OCI-LY1 (cell line): Measurements from ENCODE around the gene MACROD2.

Source experiments
- H2AFZ ChIP-seq: fragments of 200-600 bp; sonication (generic), shearing (Covaris generic); 2 replicates; pipeline ENCODE4 v1.6.0; 2014; ENCODE audit warnings: antibody characterized with exemption, mild to moderate bottlenecking, low read length
- H3F3A ChIP-seq: fragments of 200-600 bp; sonication (generic), shearing (Covaris generic); 2 replicates; pipeline ENCODE4 v1.6.0; 2014; ENCODE audit warnings: mild to moderate bottlenecking, antibody characterized with exemption, low read length, moderate library complexity; ENCODE audit not compliant: insufficient read depth
- H3K27ac ChIP-seq: fragments of 200-600 bp; sonication (generic); 2 replicates; pipeline ENCODE4 v1.5.1; 2014; ENCODE audit warnings: low read length, mixed run types, mild to moderate bottlenecking, low read depth; ENCODE audit not compliant: poor library complexity, severe bottlenecking
- H3K27me3 ChIP-seq: fragments of 200-600 bp; sonication (generic); 2 replicates; pipeline ENCODE4 v1.6.0; 2014; ENCODE audit warnings: antibody characterized with exemption, mild to moderate bottlenecking, low read length, moderate library complexity; ENCODE audit not compliant: insufficient read depth
- H3K36me3 ChIP-seq: fragments of 200-600 bp; sonication (generic); 2 replicates; pipeline ENCODE4 v1.6.1; 2014; ENCODE audit warnings: mild to moderate bottlenecking, antibody characterized with exemption, low read length, moderate library complexity, mixed read lengths; ENCODE audit not compliant: insufficient read depth
- H3K4me1 ChIP-seq: fragments of 200-600 bp; sonication (generic); 2 replicates; pipeline ENCODE4 v1.5.1; 2014; ENCODE audit warnings: mild to moderate bottlenecking, low read length, moderate library complexity; ENCODE audit not compliant: insufficient read depth, severe bottlenecking
- H3K4me2 ChIP-seq: fragments of 200-600 bp; sonication (generic), shearing (Covaris generic); 2 replicates; pipeline ENCODE4 v1.6.1; 2014; ENCODE audit warnings: low read length
- H3K4me3 ChIP-seq: fragments of 200-600 bp; sonication (generic); 2 replicates; pipeline ENCODE4 v1.5.1; 2014; ENCODE audit warnings: low read length, low read depth, mild to moderate bottlenecking, mixed read lengths; ENCODE audit not compliant: poor library complexity, severe bottlenecking
- H3K79me2 ChIP-seq: fragments of 200-600 bp; shearing (Covaris generic); 2 replicates; pipeline ENCODE4 v1.6.1; 2016; ENCODE audit warnings: mixed run types, low read length, mixed read lengths; ENCODE audit not compliant: insufficient read depth
- H3K9ac ChIP-seq: fragments of 200-600 bp; sonication (generic), shearing (Covaris generic); 2 replicates; pipeline ENCODE4 v1.6.1; 2014; ENCODE audit warnings: mild to moderate bottlenecking, low read length, mixed read lengths
- H3K9me2 ChIP-seq: fragments of 200-600 bp; sonication (generic), shearing (Covaris generic); 2 replicates; pipeline ENCODE4 v1.6.1; 2014; ENCODE audit warnings: low read depth, mild to moderate bottlenecking, low read length, mixed read lengths
- H3K9me3 ChIP-seq: fragments of 200-600 bp; shearing (Covaris generic); 2 replicates; pipeline ENCODE4 v1.6.1; 2014; ENCODE audit warnings: low read length, mixed read lengths
- H4K20me1 ChIP-seq: fragments of 200-600 bp; sonication (generic), shearing (Covaris generic); 2 replicates; pipeline ENCODE4 v1.6.0; 2016; ENCODE audit warnings: mild to moderate bottlenecking, low read length; ENCODE audit not compliant: insufficient read depth
- CTCF ChIP-seq: fragments of 200-600 bp; sonication (generic), shearing (Covaris generic); IDR thresholded peaks from 2 replicates; pipeline ENCODE4 v1.5.1; 2017; ENCODE audit warnings: mild to moderate bottlenecking, antibody characterized with exemption, low read length, moderate library complexity, mixed read lengths
- EZH2 ChIP-seq: fragments of 200-600 bp; sonication (generic), shearing (Covaris generic); IDR thresholded peaks from 2 replicates; pipeline ENCODE4 v1.8.0; 2017; ENCODE audit warnings: borderline replicate concordance, mixed run types, mild to moderate bottlenecking, antibody characterized with exemption, low read length, moderate library complexity, mixed read lengths

Gene MACROD2

GRCh38 chr20:14295238-14295637 is 299.9 kb downstream of the MACROD2 start:
- TF ChIP-seq CTCF (no peak), EZH2 (no peak)
- Histone ChIP-seq H3K27me3 (no peaks in the 10 kb centered on the region), H3K9me2 (no peaks in the 10 kb centered on the region), H3K4me3 (no peak overlapping the region), H2AFZ (no peak overlapping the region), H3F3A (no peaks in the 10 kb centered on the region), H3K4me1 (no peaks in the 10 kb centered on the region), H3K9ac (no peak overlapping the region), H3K36me3 (no peaks in the 10 kb centered on the region), H3K4me2 (no peak overlapping the region), H3K79me2 (no peaks in the 10 kb centered on the region), H3K9me3 (no peaks in the 10 kb centered on the region), H4K20me1 (no peaks in the 10 kb centered on the region), H3K27ac (no peak overlapping the region)

GRCh38 chr20:14295770-14296309 is 300.5 kb downstream of the MACROD2 start:
- Histone ChIP-seq H3K9me3 (no peaks in the 10 kb centered on the region), H3K9ac (no peak overlapping the region), H3F3A (no peaks in the 10 kb centered on the region), H3K27me3 (no peaks in the 10 kb centered on the region), H3K36me3 (no peaks in the 10 kb centered on the region), H3K4me2 (no peak overlapping the region), H3K9me2 (no peaks in the 10 kb centered on the region), H3K4me3 (no peak overlapping the region), H3K79me2 (no peaks in the 10 kb centered on the region), H3K27ac (no peak overlapping the region), H3K4me1 (no peaks in the 10 kb centered on the region), H4K20me1 (no peaks in the 10 kb centered on the region), H2AFZ (no peak overlapping the region)
- TF ChIP-seq CTCF (no peak), EZH2 (no peak)

GRCh38 chr20:14299831-14300230 is 304.5 kb downstream of the MACROD2 start:
- H3K4me3 ChIP-seq, result no peak overlapping the region
- no peaks in the 10 kb centered on the region for H3K79me2 ChIP-seq
- H3K27me3 ChIP-seq, result no peaks in the 10 kb centered on the region
- no peaks in the 10 kb centered on the region for H4K20me1 ChIP-seq
- H2AFZ ChIP-seq, result no peak overlapping the region
- H3K9me3 ChIP-seq, result no peaks in the 10 kb centered on the region
- no peaks in the 10 kb centered on the region for H3K4me1 ChIP-seq
- H3K9ac ChIP-seq, result no peak overlapping the region
- H3K27ac ChIP-seq, result no peak overlapping the region
- TF ChIP-seq EZH2, result no peak
- no peak for TF ChIP-seq CTCF
- H3K4me2 ChIP-seq, result no peak overlapping the region
- H3F3A ChIP-seq, result no peaks in the 10 kb centered on the region
- no peaks in the 10 kb centered on the region for H3K36me3 ChIP-seq
- no peaks in the 10 kb centered on the region for H3K9me2 ChIP-seq
